IMR-90 (cell line): ENCODE results near the gene MCM6.

Experiments
- CEBPB ChIP-seq: IDR thresholded peaks from 2 replicates; pipeline ENCODE4 v1.6.1; 2012; ENCODE audit warnings: low read depth, low read length, improper control_type of control experiment
- FOS ChIP-seq: fragments of 150-350 bp; IDR thresholded peaks from 2 replicates; pipeline ENCODE4 v1.6.1; 2016; ENCODE audit warnings: low read depth, low read length
- MXI1 ChIP-seq: IDR thresholded peaks from 2 replicates; pipeline ENCODE4 v1.6.1; 2012; ENCODE audit warnings: low read depth, mild to moderate bottlenecking, low read length, moderate library complexity, borderline replicate concordance
- POLR2A ChIP-seq: IDR thresholded peaks from 2 replicates; pipeline ENCODE4 v1.6.1; 2012; ENCODE audit warnings: mild to moderate bottlenecking, low read depth, low read length
- RAD21 ChIP-seq: IDR thresholded peaks from 2 replicates; pipeline ENCODE4 v1.6.1; 2012; ENCODE audit warnings: low read length, improper control_type of control experiment
- RCOR1 ChIP-seq: IDR thresholded peaks from 2 replicates; pipeline ENCODE4 v1.6.1; 2012; ENCODE audit warnings: mild to moderate bottlenecking, low read length, improper control_type of control experiment; ENCODE audit not compliant: insufficient replicate concordance
- RFX5 ChIP-seq: IDR thresholded peaks from 2 replicates; pipeline ENCODE4 v1.8.0; 2012; ENCODE audit warnings: low read depth, mild to moderate bottlenecking, low read length, moderate library complexity
- SMC3 ChIP-seq: fragments of 150-350 bp; IDR thresholded peaks from 2 replicates; pipeline ENCODE4 v1.6.1; 2016; ENCODE audit warnings: low read depth, mild to moderate bottlenecking, antibody characterized with exemption, low read length, moderate library complexity
- TF ChIP-seq, protein P1 (sequence below): conservative IDR thresholded peaks from 2 replicates; pipeline ENCODE4 v1.5.1; 2012; ENCODE audit warnings: mild to moderate bottlenecking, low read depth, low read length, improper control_type of control experiment

GRCh38 chr2:135851858-135852257 lies 24.4 kb downstream of the MCM6 start:
- TF ChIP-seq, protein P1, sequence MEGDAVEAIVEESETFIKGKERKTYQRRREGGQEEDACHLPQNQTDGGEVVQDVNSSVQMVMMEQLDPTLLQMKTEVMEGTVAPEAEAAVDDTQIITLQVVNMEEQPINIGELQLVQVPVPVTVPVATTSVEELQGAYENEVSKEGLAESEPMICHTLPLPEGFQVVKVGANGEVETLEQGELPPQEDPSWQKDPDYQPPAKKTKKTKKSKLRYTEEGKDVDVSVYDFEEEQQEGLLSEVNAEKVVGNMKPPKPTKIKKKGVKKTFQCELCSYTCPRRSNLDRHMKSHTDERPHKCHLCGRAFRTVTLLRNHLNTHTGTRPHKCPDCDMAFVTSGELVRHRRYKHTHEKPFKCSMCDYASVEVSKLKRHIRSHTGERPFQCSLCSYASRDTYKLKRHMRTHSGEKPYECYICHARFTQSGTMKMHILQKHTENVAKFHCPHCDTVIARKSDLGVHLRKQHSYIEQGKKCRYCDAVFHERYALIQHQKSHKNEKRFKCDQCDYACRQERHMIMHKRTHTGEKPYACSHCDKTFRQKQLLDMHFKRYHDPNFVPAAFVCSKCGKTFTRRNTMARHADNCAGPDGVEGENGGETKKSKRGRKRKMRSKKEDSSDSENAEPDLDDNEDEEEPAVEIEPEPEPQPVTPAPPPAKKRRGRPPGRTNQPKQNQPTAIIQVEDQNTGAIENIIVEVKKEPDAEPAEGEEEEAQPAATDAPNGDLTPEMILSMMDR: no peak
- TF ChIP-seq POLR2A (no peak), SMC3 (no peak), RAD21 (no peak), CEBPB (no peak), FOS (no peak), RFX5 (no peak), MXI1 (no peak), RCOR1 (no peak)
